NCI-H748 (cell line): ENCODE results near the gene MYOD1.

ENCODE experiments used
- DNase-seq: peaks from one replicate; lab custom pipeline; 2025; ENCODE audit not compliant: unreplicated experiment; lab: John Stamatoyannopoulos, UW

Gene MYOD1

DNA sequence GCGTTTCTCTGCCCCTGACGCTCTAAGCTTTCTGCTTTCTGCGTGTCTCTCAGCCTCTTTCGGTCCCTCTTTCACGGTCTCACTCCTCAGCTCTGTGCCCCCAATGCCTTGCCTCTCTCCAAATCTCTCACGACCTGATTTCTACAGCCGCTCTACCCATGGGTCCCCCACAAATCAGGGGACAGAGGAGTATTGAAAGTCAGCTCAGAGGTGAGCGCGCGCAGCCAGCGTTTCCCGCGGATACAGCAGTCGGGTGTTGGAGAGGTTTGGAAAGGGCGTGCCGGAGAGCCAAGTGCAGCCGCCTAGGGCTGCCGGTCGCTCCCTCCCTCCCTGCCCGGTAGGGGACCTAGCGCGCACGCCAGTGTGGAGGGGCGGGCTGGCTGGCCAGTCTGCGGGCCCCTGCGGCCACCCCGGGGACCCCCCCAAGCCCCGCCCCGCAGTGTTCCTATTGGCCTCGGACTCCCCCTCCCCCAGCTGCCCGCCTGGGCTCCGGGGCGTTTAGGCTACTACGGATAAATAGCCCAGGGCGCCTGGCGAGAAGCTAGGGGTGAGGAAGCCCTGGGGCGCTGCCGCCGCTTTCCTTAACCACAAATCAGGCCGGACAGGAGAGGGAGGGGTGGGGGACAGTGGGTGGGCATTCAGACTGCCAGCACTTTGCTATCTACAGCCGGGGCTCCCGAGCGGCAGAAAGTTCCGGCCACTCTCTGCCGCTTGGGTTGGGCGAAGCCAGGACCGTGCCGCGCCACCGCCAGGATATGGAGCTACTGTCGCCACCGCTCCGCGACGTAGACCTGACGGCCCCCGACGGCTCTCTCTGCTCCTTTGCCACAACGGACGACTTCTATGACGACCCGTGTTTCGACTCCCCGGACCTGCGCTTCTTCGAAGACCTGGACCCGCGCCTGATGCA, at the start of gene MYOD1:
Gene MYOD1 (plus strand): TSS at position 544 of the 910 bp plus-strand sequence. CDS start 212 bp downstream, at position 756.
- peak; percentile 78 for DNase-seq

GRCh38 chr11:17672469-17672868, 46.9 kb upstream of the MYOD1 start:
- DNase-seq, result no peak

DNA sequence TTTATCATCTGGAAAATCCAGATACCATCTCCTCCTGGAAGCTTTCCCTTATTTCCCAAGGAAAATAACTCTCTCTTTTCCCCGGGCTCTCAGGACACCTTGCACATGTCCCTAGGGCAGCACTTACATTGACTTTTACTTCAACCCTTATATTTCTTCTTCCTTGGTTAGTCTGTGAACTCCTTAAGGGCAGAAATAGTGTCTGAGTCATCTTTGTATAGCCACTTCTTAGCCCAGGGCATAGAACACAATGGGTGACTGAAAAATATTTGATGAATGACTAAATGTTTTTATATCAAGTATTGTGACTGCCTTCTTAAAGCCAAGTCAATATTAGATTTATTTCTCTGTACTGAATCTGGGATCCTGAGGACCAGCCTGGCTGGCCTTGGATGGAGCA, 45.4 kb upstream of the MYOD1 start:
- no peak for DNase-seq

- DNase-seq, result no peak
Observed at GRCh38 chr11:17682848-17683247, 36.5 kb upstream of the MYOD1 start.

GRCh38 chr11:17683377-17684161, 35.8 kb upstream of the MYOD1 start:
- DNase-seq, result no peak

DNA sequence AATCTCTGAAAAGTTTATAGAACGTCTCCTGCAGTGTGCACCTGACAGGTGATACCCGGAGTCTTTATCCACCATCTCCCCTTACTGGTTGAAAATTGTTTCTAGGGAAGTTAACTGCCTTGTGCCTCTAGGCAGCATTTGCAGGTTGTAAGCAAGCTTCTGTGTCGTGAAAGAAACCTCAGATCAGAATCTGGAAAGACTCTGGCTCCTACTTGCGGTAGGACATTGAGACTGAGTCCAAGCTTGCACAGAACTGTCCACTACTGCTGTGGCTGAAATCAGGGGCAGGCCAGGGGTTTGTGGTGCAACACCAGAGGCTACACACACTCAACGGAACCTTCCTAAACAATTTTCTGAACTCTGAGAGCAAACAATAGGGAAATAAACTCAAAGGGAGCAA, 34.8 kb upstream of the MYOD1 start:
- no peak for DNase-seq

DNA sequence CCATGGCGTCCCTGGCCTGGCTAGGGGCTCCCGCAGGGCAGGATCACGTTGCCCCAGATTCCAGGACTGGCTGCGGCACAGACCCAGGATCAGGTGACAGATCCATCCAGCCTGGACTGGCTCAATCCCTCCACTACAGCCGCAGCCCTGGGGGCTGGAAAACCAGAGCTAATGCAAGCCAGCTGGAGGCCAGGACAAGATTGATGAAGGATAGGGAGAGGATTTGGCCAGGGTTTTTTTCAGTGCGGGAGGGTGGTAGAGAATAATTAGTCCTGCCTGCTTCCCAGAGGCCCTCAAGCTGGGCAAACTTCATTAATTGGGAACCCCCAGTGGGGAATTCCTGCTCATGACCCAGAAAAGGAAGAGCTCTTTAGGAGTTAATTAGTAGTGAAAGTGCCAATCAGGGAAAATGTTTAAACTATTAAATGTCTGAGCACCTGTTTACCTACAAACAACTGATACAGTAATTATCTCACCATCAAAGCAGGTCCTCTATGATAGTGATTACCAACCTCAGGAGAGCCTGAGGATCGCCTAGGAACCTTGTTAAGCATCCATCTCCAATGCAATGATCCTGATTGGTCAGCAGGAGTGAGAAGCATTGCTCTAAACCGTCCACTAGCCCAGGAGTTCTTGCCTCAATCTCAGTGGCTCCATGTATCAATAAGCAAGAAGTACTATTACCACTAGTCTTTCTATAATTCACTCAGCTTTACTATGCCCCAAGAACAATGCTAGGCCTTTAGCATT, 33.0 kb upstream of the MYOD1 start:
- DNase-seq, result peak; percentile 51

DNA sequence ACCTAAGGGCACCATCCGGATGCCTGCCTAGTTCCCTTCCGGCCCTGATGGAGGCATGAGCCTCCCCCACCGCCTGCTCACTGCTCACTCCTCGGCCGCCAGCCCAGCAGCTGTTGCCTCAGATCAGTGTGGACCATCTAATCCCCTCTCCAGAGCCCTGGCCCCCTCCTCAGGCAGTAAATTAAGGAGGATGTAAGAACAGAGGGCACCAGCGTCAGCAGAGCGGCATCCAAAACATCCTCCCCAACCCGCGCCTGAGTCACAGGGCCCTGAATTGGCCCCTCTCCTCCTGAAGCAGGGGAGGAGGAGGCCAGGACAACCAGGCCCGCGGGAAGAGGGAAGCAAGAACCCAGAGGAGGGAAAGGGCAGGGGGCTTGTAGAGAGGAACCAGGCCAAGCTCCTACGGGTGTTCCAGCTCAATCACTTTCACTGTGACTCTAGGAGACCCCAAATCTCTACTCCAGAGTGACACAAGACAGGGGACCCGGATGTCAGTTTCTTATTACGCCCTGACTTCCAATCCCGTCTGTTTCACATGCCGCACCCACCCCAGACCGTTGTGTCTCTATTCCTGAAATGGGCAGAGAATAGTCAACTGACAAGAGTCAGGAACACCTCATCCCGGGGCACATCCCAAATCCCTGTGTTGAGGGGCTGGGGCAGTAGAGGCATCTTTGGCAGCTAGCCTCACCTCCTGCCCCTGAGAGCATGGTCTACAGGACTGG, 31.3 kb upstream of the MYOD1 start:
- no peak for DNase-seq

DNA sequence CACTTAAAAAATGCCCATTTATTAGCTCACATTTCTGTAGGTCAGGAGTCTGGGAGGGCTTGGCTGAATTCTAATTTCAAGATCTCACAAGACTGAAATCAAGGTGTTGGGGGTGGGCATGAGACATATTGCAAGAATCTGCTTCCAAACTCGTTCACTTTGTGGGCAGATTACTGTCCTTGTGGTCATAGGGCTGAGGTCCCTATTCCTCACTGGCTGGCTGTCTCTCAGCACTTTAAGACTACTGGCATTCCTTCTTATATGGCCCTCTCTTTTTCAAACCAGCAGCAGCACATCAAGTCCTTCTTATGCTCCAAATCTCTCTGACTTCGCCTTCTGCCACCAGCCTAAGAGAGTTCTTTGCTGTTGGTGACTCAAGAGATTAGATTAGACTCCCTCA, 27.8 kb upstream of the MYOD1 start:
- no peak for DNase-seq

DNA sequence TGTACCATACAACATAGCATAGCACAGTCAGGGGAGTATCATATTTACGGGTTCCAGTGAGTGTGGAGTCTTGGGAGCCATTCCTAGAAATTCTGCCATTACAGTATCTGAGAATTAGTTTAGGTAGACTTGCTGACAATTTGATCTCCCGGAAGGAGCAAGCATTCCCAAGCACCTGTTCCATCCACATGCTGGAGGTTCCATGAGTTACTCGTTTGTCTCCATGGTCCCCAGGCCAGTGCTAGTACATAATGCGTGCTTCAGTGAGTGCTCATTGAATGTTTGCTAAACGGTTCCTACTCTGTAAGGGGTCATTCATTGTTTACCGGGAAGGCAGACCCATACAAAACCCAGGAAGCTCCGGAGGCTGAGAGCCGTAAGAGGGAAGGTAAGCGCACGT, 27.4 kb upstream of the MYOD1 start:
- DNase-seq, result peak; percentile 63

DNA sequence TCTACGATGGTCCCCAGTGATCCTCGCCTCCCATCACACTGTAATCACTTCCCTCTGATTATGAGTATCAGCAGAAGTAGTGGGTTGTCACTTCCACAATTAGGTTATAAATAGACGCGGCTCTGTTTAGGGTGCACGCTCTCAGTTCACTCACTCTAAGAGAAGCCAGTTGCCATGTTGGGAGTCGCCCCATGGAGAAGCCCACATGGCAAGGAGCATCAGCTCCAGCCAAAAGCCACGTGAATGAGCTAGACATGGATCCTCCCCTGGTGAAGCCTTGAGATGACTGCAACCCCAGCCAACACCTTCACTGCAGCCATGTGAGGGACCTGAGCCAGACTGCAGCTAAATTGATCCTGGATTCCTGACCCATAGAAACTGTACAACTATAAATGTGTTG, 26.4 kb upstream of the MYOD1 start:
- no peak for DNase-seq

DNA sequence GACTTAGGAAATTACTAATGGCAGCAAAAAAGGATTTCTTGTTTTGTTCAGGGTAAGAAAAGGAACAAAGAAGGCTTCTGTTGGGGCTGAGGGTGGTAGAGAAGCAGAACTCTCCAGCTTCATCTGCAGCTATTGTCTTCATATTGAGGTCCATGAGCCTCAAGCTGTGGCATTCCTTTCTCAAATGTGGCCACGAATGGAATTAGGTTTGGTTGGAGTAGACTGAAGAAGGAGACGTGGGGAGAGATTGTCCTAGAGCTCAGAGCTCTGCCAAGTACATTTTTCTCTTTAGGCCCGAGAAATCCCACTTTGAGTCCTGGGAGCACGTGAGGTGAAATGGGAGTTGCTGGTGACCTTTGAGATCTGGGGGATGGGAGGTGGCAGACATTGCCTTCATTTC, 25.8 kb upstream of the MYOD1 start:
- no peak for DNase-seq

DNA sequence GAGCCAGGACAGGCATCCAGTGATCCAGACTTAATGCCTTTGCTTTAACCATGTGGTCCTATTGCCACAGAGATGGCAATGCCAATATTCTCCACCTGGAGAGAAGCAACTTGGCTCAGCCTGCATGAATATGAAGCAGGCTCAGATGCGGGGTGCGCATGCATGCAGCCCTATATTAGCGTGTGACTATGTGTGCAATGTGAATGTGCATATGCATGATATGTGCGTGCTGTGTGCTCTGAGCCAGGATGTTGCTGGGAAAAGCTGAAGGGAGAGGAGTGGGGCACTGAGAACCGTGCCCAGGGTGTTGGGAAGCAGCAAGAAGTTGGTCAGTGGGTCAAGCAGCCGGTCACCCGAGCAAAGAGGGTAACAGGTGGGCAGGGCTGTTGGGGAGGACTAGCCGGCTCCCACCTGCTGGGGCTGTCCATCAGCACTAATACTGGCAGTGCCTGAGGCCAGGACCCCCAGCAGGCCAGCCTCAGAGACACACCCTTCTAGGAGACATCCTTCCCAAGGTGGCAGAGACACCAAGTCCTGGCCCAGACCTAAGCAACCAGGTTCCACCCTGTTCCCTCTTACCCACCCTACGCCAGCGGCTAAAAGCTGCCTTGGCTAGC, 24.8 kb upstream of the MYOD1 start:
- DNase-seq, result no peak

DNA sequence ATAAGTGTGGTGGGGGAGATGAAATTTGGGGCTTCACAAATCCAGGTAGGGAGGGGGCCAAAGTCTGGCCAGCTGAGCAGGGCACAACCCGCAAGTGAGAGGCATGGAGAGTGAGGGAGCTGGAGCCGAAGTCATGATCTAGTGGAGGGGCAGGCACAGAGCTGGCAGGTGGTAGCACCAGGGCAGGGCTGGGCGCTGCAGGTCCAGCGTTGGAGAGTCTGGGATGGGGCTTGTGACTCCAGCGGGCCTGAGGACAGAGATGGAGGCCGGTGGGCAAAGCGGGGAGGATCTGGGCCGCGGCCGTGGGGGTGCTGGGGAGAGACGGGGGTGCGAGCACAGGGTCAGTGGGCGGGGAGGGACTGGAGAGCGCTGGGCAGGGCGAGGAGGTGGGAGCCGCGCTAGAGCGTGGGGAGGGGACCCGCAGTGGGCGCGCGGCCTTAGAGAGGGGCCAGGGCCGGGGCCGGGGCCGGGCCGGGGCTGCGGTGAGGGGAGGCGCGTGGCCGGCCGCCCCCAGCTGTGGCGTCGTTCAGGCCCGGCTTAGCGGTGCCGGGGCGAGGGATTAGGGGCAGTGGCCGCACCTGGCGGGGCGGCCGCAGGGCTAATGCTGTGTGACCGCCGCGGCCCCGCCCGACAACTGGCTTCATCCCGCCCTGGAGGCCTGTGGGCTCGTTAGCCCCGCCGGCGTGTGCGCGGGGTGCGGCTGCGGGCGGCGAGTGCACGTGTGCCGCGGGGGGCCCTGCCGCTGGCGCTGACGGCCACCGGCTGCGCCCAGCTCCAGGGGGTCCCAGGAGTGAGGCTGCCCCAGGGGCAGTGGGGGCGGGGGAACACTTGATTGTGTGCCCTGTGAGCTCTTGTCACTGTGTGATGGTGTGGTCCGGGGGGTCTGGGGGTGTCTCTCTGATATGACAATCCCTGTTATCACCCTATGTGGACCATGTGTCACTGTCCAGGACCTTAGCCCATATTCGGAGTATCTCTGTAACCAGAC, 23.6 kb upstream of the MYOD1 start:
- peak; percentile 28 for DNase-seq

- DNase-seq, result no peak
Observed at GRCh38 chr11:17696741-17697140, 22.6 kb upstream of the MYOD1 start.

- no peak for DNase-seq
Observed at GRCh38 chr11:17697175-17697949, 22.0 kb upstream of the MYOD1 start.

- no peak for DNase-seq
Observed at GRCh38 chr11:17699147-17700114, 19.9 kb upstream of the MYOD1 start.
